ENCODE results near the gene FIS1. TPM values are rescaled to one million over a fixed set of nuclear protein-coding genes. Genes with fewer than 3 reads are reported as not detected.
"Not testable (repeated sequence)": the region's sequence is repeated elsewhere in the genome, so short reads cannot be mapped to it uniquely, and the experiment has no call there.

FIS1 gene
- total RNA-seq, 4 donors from 2014 or later, result 235 to 371 (median 348) TPM

DNA sequence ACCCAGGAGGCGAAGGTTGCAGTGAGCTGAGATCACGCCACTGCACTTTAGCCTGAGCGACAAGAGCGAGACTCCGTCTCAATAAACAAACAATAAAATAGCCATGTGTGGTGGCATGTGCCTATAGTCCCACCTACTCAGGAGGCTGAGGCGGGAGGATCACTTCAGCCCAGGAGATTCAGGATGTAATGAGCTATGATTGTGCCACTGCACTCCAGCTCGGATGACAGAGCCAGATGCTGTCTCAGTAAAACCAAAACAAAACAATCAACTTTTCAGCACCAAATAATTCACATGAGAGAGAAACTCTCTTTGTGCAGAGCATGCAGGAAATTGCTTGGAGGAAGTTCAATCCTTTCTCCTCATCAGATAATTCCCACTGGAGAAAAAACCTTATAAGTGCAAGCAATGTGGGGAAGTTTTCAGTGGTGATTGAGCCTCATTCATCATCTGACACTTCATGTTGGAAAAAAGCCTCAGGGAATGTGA, 13.4 kb upstream of the FIS1 start:
- TF ChIP-seq EP300 (IDR thresholded peaks at IDR 0.05) (no peak), POLR2A (IDR thresholded peaks at IDR 0.05) (no peak)
- TF ChIP-seq, protein P1, sequence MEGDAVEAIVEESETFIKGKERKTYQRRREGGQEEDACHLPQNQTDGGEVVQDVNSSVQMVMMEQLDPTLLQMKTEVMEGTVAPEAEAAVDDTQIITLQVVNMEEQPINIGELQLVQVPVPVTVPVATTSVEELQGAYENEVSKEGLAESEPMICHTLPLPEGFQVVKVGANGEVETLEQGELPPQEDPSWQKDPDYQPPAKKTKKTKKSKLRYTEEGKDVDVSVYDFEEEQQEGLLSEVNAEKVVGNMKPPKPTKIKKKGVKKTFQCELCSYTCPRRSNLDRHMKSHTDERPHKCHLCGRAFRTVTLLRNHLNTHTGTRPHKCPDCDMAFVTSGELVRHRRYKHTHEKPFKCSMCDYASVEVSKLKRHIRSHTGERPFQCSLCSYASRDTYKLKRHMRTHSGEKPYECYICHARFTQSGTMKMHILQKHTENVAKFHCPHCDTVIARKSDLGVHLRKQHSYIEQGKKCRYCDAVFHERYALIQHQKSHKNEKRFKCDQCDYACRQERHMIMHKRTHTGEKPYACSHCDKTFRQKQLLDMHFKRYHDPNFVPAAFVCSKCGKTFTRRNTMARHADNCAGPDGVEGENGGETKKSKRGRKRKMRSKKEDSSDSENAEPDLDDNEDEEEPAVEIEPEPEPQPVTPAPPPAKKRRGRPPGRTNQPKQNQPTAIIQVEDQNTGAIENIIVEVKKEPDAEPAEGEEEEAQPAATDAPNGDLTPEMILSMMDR (IDR thresholded peaks at IDR 0.05), result no peak

DNA sequence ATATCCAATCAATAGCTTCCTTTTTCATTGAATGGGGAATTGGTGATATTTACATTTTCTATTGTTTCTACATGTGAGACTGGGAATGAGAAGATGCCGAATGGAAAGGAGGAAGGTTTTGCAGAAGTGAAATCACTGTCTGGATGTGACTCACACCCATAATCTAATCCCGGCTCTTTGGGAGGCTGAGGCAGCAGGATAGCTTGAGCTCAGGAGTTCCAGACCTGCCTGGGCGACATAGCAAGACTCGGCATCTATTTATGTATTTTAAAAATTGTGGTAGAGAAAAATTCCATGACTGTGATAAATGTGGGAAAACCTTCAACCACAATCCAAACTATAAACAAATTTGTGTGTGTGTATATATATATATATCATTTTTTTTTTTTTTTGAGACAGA, 10.9 kb upstream of the FIS1 start:
- DNase-seq (ENCODE audit: low spot score in 2 of 2), result no peak
- 70 to 82% methylated on average over 4 of the region's 4 CpGs for WGBS, 2 donors
- TF ChIP-seq POLR2A (IDR thresholded peaks at IDR 0.05), result no peak
- TF ChIP-seq, protein P1 (IDR thresholded peaks at IDR 0.05), result no peak
- TF ChIP-seq EP300 (IDR thresholded peaks at IDR 0.05), result no peak
- Histone ChIP-seq H3K27ac (no peak overlapping the region), H3K4me1 (peaks cover 0 to 16% (median 8%) of the 10 kb centered on the region in 4 donors), H3K36me3 (peaks cover 0 to under 1% (median 0%) of the 10 kb centered on the region in 3 donors), H3K27me3 (no peaks in the 10 kb centered on the region), H3K9me3 (no peaks in the 10 kb centered on the region), H3K4me3 (no peak overlapping the region)

More for the DNA sequence above, 13.4 kb upstream of the FIS1 start:
- H3K9me3 ChIP-seq, result no peaks in the 10 kb centered on the region
- no peak overlapping the region for H3K27ac ChIP-seq
- no peak overlapping the region for H3K4me3 ChIP-seq
- no peaks in the 10 kb centered on the region for H3K4me1 ChIP-seq
- peaks cover 0 to 9% of the 10 kb centered on the region in 2 donors for H3K27me3 ChIP-seq
- no peak for DNase-seq (ENCODE audit: low spot score in 2 of 2)
- WGBS, 2 donors, result 36 to 39% methylated on average over 7 of the region's 7 CpGs
- H3K36me3 ChIP-seq, result no peaks in the 10 kb centered on the region

DNA sequence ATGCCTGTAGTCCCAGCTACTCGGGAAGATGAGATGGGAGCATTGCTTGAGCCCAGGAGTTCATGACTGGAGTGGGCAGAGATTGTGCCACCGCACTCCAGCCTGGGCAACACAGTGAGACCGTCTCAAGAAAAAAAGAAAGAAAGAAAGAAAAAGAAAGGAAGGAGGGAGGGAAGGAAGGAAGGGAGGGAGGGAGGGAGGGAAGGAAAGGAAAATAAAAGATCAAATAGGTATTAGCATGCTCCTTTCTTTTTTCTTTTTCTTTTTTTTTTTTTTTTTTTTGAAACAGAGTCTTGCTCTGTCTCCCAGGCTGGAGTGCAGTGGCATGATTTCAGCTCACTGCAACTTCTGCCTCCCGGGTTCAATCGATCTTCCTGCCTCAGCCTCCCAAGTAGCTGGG, 8.3 kb upstream of the FIS1 start:
- H3K27me3 ChIP-seq; DNase-seq (ENCODE audit: low spot score in 2 of 2); H3K9me3 ChIP-seq; H3K27ac ChIP-seq; H3K4me3 ChIP-seq: not testable (repeated sequence)
- Histone ChIP-seq H3K36me3 (peaks cover 0 to 23% (median 0%) of the 10 kb centered on the region in 3 donors), H3K4me1 (peaks cover 0 to 34% (median 14%) of the 10 kb centered on the region in 4 donors)
- 85 to 91% methylated on average over 5 of the region's 5 CpGs for WGBS, 2 donors

DNA sequence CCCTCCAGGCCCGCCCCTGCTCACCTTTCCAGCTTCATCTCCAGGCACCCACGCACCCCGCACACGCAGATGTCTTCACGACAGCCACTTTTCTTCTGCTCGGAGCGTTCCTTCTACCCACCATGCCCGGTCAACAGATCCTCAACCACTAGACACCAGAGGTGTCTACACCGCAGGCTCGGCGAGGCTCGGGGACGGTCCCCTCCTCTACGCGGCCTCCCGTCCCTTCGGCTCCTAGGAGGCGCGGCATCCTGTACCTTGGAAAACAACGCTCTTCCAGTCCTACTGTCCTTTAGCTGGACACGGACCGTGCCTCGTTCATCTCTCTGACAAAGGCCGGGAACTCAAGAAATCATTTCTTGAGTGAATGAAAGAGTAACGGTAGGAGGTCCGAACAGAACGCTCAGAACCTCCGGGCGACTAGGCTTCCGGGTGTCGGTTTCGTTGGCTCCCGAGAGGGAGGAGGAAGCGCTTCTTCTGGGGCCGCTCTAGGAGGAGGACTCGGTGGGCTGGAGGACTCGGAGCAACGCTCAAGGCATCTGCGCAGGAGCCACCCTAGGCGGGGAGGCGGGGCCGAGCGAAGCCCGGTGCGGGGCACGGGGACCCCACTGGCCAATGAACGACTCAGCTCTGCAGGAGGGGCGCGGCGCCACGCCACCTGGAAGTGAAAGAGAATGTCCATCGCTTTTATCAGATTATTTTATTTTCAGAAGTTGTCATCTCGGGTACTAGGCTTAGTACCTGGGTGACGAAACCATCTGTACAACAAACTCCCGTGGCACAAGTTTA, 7.2 kb upstream of the FIS1 start:
- WGBS, 2 donors, result 1% methylated on average over 41 to 55 of the region's 55 CpGs
- DNase-seq (ENCODE audit: low spot score in 2 of 2), result peak; percentile 88 to 93
- no peaks in the 10 kb centered on the region for H3K9me3 ChIP-seq

DNA sequence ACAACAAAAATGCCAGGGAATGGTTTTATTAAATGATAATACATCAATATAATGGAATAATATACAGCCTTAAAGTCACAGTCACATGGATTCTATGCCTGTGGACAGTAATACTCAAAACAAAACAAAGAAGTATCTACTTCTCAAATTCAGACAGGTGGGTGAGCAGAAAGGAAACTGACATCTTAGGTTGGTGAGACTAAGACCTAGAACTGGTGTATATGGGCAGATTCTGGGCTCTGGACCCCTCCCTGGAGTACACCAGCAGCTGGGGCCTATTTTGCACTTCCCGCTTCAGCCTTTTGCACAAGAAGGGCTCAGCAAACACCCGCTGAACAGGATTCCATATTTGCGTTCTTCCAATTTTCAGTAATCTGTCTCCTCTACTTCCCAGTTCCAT, 5.4 kb upstream of the FIS1 start:
- H3K9me3 ChIP-seq, result no peaks in the 10 kb centered on the region
- 93 to 94% methylated on average over 3 of the region's 3 CpGs for WGBS, 2 donors
- H3K27ac ChIP-seq, result no peak overlapping the region
- peaks cover 0 to 48% (median 19%) of the 10 kb centered on the region in 4 donors for H3K4me1 ChIP-seq
- DNase-seq (ENCODE audit: low spot score in 2 of 2), result no peak
- H3K27me3 ChIP-seq, result no peaks in the 10 kb centered on the region
- TF ChIP-seq, protein P1 (IDR thresholded peaks at IDR 0.05), result no peak
- no peak for TF ChIP-seq EP300 (IDR thresholded peaks at IDR 0.05)
- TF ChIP-seq POLR2A (IDR thresholded peaks at IDR 0.05), result no peak
- peaks cover 0 to 34% (median 0%) of the 10 kb centered on the region in 3 donors for H3K36me3 ChIP-seq
- no peak overlapping the region for H3K4me3 ChIP-seq

More for the DNA sequence above, 7.2 kb upstream of the FIS1 start:
- H3K36me3 ChIP-seq, result peaks cover 0 to 33% (median 0%) of the 10 kb centered on the region in 3 donors
- H3K4me1 ChIP-seq, result peaks cover 0 to 34% (median 14%) of the 10 kb centered on the region in 4 donors
- peak overlapping the region in 3 of 4 donors; percentile 80 to 84 (median 80) for H3K27ac ChIP-seq
- no peaks in the 10 kb centered on the region for H3K27me3 ChIP-seq
- TF ChIP-seq, protein P1 (IDR thresholded peaks at IDR 0.05), result no peak
- TF ChIP-seq POLR2A (IDR thresholded peaks at IDR 0.05) (peak in 1 of 2 donors; percentile 43), EP300 (IDR thresholded peaks at IDR 0.05) (peak in 1 of 2 donors; percentile 79)
- peak overlapping the region; percentile 53 to 97 (median 84) for H3K4me3 ChIP-seq

Measured in tibial nerve (tissue), 4 donors.